HL-60/S4 (cell line): ENCODE measurements around the gene LAMA5.

Experiments
- in situ Hi-C: fragments of 300-500 bp; cut with MboI; formaldehyde crosslinking; loops from 2 replicates; pipeline ENCODE4 v1.14.3; 2022; ENCODE audit warnings: low sequenced_read_pairs

The LAMA5 gene

GRCh38 chr20:62405981-62406513 is 38.9 kb upstream of the LAMA5 start:
- in situ Hi-C loops, result loop anchor here (25.0 kb wide), 1 partner anchor 381 kb away; the partner anchor contains the start of gene MRGBP

DNA sequence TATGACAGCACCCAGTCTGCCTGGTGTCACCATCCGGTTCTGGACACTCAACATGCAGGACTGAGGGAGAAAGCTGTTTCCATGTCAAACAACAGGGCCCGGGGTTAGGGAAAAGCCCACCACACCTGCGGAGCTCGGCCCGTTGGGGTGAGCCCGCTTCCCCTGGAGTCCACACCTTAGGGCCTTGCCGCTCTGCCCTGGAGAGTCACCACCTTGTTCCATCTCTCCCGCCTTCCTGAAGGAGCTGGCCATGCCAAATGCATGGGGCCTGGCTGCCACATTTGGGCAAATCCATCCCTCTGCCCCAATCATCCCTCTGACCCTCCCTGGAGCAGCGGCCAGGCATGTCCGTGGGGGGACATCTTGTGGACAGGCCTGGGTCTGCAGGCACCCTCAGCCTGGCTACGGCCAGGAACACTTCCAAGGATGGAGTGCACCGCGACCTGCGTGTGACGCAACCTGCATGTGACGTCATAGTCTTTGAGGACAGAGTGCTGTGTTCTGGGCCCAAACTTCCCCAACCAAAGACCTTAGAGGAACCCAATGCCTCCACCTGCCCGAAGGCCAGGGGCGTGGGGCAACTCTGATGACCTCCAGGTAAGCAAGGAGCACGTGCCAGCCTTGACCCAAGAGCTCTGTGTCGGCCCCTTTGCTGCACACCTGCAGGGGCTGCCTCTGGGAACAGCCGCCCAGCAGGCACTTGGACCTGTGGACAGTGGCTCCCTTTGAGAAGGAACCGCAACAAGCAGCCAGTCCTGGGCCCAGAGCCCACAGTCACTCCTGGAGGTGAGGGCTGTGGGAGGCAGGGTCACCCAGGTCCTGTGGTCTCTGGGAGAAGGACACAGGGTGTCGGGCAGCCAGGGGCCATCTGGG is 38.2 kb upstream of the LAMA5 start:
- in situ Hi-C loops, result loop anchor here (25.0 kb wide), 1 partner anchor 382 kb away; the partner anchor contains the start of gene MRGBP

DNA sequence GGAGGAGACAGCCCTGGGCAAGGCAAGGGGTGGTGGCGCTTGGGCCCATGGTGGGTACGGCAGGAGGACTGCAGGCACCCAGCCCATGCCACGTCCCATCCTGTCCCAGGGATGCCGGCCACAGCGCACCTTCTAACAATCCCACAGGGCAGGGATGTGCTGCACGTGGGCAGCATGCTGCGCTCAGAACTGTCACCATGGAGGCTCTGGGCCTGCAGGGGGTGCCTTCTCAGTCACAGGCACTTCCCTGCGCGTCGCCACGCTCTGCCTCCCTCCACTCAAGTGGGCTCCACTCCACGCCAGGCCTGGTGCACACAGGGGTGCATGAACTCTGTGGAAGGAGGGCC is 37.6 kb upstream of the LAMA5 start:
- in situ Hi-C loops, result loop anchor here (25.0 kb wide), 1 partner anchor 383 kb away; the partner anchor contains the start of gene MRGBP

- in situ Hi-C loops, result loop anchor here (25.0 kb wide), 1 partner anchor 383 kb away; the partner anchor contains the start of gene MRGBP
Measured at GRCh38 chr20:62404112-62404665, 37.1 kb upstream of the LAMA5 start.

GRCh38 chr20:62403331-62403730 is 36.2 kb upstream of the LAMA5 start:
- in situ Hi-C loops, result loop anchor here (25.0 kb wide), 1 partner anchor 384 kb away; the partner anchor contains the start of gene MRGBP

DNA sequence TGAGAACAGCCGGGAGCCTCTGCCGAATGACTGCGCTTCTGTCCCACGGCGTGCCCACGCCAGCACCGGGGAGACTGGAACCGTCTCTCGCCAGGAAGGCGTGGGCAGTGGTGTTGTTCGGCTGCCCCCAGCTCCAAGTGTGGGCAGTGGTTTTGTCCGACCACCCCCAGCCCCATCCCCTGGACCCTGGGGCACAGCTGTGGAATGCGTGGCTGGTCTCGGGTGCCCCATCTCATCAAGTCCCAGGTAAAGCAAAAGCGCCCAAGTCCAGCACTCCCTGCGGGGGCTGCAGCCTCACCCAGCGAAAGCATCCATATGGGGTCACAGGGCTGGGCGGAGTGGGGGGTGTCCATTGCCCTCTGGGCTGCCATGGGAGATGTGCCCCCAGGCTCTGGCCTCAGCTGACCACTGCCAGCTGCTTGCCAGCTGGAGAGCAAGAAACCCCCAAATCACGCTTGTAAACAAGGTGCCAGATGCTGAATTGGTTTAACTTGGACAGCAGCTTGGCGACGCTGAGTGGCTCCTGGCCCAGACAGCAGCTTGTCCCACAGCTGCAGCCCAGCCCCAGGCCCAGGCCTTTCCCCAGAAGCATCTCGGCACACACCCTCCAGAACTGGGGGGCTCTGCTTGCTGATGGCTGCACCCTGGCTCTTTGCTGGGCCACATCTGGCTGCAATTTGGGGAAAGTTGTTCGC is 35.5 kb upstream of the LAMA5 start:
- in situ Hi-C loops, result loop anchor here (25.0 kb wide), 1 partner anchor 385 kb away; the partner anchor contains the start of gene MRGBP

GRCh38 chr20:62401331-62401779 is 34.2 kb upstream of the LAMA5 start:
- in situ Hi-C loops, result loop anchor here (25.0 kb wide), 1 partner anchor 386 kb away; the partner anchor contains the start of gene MRGBP

GRCh38 chr20:62400541-62400940 is 33.4 kb upstream of the LAMA5 start:
- in situ Hi-C loops, result loop anchor here (25.0 kb wide), 1 partner anchor 387 kb away; the partner anchor contains the start of gene MRGBP

DNA sequence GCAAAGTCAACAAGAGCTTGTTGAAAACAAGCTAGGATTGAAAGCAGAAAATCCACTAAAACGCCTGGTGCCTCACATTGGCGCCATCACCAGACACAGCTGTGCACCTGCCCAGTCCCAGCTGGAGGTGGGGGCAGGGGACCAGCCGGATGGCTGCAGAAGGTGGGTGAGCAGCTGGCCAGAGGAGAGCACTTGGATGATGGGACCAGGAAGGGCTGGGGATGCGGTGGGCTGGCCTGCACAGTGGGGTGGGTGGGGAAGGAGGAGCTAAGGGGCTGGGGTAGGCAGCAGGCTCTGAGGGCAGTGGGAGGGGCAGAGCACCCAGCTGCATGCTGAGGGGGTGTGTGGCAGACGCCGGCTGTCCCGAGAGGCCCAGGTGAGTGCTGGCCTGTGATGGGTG is 32.9 kb upstream of the LAMA5 start:
- in situ Hi-C loops, result loop anchor here (25.0 kb wide), 1 partner anchor 387 kb away; the partner anchor contains the start of gene MRGBP

- in situ Hi-C loops, result no loop called here
Measured at GRCh38 chr20:62398120-62398821, 31.2 kb upstream of the LAMA5 start.

DNA sequence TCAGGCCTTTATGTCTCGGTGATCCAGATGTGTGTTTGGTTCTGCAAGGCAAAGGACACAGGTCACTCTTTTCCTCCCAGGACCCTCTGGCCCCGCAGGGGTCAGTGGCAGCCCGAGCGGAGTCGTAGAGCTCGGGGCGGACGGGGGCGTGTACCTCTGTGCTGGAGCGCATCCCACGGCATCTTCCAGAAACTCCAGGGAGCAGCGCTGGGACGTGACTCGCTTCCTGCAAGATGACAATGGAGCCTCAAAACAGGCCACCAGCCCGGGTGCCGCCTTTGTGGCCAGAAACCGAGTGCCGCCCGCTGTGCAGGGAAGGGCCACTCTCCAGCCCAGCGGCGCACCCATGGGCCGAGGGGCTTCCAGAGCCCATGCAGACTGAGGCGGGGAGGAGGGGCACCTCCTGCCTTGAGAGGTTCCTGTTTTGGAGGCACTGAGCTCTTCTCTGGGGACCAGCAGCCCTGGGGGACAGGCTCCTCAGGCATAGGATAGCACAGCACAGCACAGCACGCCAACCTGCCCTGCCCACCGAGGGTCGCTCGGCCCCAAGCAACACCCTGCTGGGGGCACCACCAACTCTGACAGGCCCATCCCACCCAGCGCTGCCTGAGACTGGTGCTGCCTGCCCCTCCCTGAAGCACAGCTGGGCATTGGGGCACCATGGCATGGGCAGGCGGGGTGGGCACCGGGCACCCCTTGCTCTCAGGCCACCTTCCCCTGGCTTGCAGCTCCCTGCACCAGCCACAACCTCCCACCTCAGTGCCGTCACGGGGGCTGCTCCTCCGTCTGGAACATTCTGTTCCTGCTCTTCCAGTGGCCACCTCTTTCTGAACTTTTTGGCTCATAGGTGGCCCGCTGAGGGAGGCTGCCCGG is 29.5 kb upstream of the LAMA5 start:
- in situ Hi-C loops, result no loop called here

DNA sequence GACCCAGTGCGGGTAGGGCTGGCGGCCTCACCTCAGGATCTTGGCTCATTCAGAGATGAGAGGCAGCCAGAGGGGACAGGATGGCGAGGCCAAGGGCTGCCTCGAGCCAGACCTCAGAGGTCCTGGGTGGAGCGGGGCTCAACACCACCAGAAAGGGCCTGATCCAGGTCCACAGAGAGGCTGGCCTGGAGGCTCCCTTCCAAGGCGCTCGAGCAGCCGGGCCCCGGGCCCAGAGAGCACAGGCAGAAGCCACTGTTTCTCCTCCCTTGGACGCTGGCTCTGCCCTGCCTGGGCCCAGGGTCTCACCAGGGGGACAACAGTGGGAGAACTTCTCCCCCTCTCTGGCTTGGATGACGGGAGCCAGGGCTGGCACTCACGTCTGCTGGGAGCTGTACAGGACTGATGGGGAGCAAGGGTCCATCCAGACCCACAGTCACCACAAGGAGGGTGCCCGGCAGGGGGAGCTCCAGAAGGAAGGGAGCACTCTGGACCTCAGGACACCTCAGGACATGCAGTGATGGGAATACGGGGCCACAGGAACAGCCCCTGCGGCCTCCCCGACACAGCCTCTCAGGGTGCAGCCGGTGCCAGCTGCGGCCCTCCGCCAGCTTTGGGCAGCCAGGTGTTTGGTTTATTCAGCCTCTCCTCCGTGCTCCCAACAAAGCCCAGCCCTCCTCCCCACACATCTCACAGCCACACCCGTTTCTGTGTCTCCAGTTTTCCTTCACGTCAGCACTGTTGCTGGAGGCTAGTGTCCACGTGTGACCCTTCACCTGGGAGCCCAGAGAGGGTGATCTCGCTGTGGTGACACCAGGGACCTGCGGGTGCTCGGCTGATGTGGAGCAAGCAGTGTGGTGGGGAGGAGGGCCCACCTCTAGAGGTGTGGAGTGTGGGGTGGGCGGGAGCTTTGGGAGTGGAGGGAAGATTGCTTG is 28.5 kb upstream of the LAMA5 start:
- in situ Hi-C loops, result no loop called here

DNA sequence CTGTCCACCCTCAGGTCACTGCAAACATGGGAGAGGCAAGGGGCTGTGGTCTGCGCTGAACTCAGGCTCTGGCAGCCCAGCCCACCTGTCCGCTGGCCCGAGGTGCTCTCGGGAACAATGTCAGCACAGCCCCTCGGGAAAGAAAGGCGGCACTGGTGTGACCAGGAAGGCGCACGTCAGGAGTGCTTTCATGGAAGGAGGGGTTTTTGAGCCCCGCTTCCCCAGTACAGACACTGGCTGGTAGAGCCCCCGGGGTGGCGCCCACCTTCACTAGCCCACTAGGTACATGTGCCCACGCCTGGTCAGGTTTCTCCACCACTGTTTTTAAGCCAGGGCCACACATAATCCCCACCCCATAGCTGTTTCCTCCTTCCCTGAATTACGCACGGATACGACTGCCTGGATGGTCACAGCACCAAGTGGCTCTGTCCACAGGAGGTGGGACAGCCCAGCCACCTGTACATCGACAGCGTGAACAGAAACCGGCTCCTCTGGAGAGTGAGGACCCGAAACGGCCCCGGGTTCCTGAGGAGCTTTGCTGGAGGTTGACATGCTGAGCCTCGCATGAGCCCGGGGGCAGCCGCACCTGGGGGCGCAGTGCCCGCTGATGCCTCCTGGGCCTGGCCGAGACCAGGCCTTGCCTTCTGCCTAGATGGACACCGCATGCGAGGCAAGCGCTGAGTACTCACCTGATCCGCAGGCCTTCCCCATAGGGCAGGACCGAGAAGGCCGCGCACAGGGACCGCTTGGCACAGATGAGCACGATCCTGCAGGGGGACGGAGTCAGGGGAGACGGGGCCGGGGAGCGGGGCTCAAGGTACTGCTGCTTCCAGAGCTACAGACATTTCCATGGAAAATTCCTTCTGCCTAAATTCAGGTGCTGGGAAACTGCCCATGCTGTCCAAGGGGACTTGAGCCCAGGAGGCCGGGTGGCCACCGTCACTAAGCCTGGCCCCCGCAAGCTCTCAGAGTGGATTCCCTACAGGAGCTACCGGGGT is 27.4 kb upstream of the LAMA5 start:
- in situ Hi-C loops, result no loop called here

- in situ Hi-C loops, result no loop called here
Measured at GRCh38 chr20:62393830-62394229, 26.7 kb upstream of the LAMA5 start.

DNA sequence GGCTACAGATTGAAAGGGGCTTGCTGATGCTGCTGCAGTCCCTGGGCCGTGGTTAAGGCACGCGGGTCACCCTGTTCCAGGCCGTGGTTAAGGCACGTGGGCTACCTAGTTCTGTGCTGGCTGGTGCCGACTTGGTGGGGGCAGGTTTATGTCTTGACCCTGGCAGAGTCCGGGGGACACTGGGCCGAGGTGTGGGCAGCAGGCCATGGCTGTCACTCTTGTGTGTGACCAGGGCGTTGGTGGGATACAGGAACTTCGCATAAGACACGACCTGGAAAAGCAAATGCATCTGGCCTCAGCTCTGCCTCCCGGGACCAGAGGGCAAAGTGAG is 26.2 kb upstream of the LAMA5 start:
- in situ Hi-C loops, result no loop called here

- in situ Hi-C loops, result no loop called here
Measured at GRCh38 chr20:62392621-62393334, 25.7 kb upstream of the LAMA5 start.

- in situ Hi-C loops, result no loop called here
Measured at GRCh38 chr20:62392077-62392418, 24.9 kb upstream of the LAMA5 start.
